ENCODE measurements around the gene HNF4A. TPM values are rescaled to one million over a fixed set of nuclear protein-coding genes. Genes with fewer than 3 reads are reported as not detected.

HNF4A gene
- total and polyA plus RNA-seq, 2 donors (not counting 3 experiments of a cell fraction or from before 2014, with no cell fraction given) = not detected

- H3K4me1 ChIP-seq (ENCODE audit: control insufficient read depth, extremely low read depth, insufficient read depth, low read length) = no peaks in the 10 kb centered on the region
- H3K79me2 ChIP-seq (ENCODE audit: control insufficient read depth, insufficient read depth, low read length) = no peaks in the 10 kb centered on the region
- H3K36me3 ChIP-seq (ENCODE audit: control insufficient read depth in 2 of 2, extremely low read depth in 1 of 2, insufficient read depth in 2 of 2, low read length in 2 of 2) = no peaks in the 10 kb centered on the region
- FAIRE-seq (no peak), DNase-seq (ENCODE audit: low read depth, low spot score) (no peak)
- H3K4me3 ChIP-seq (replicated peaks in 1 of 3; ENCODE audit: insufficient read depth in 1 of 3, low read depth in 1 of 3, low read length in 3 of 3) = no peak overlapping the region
- no peak overlapping the region for H3K4me2 ChIP-seq (ENCODE audit: insufficient read depth, low read length)
- H3K9me3 ChIP-seq (replicated peaks; ENCODE audit: control insufficient read depth, insufficient read depth, low read length) = no peaks in the 10 kb centered on the region
- H3K9me1 ChIP-seq (replicated peaks; ENCODE audit: control insufficient read depth, extremely low read depth, insufficient read depth, low read length) = no peaks in the 10 kb centered on the region
- CTCF ChIA-PET = interaction anchor here (1.4 to 2.7 kb wide), 2 partner anchors 15 to 21 kb away, joined by 3 to 10 read pairs; no protein-coding TSS in a partner anchor
- TF ChIP-seq GATA2 (IDR thresholded peaks at IDR 0.05; ENCODE audit: insufficient read depth, insufficient read length, low read depth, low read length) = no peak
- no peak for TF ChIP-seq MYC (IDR thresholded peaks at IDR 0.05; ENCODE audit: low read depth, low read length)
- no peak for TF ChIP-seq FOS (IDR thresholded peaks at IDR 0.05; ENCODE audit: borderline replicate concordance, insufficient read depth, low read length)
- H3K27ac ChIP-seq (ENCODE audit: insufficient read depth, low read depth, low read length) = no peak overlapping the region
- intact Hi-C loops (cut with micrococcal nuclease) (no loop called here), dilution Hi-C loops (cut with MboI; ENCODE audit: extremely low pct_ligation_motif_present, low sequenced_read_pairs) (no loop called here)
- POLR2A ChIA-PET = no interaction called here
- BruUV-seq (replicated peaks) = no TSS peak
- no peak overlapping the region for H3K9ac ChIP-seq (replicated peaks; ENCODE audit: extremely low read depth, insufficient read depth, low read length)
- no peaks in the 10 kb centered on the region for H3K27me3 ChIP-seq (ENCODE audit: control insufficient read depth in 2 of 2, insufficient read depth in 2 of 2, low read length in 2 of 2)
- no peak overlapping the region for H2AFZ ChIP-seq (ENCODE audit: low read depth, low read length)
- no peaks in the 10 kb centered on the region for H4K20me1 ChIP-seq (replicated peaks; ENCODE audit: control insufficient read depth, extremely low read depth, insufficient read depth, low read length)
Measured at GRCh38 chr20:44405785-44406571, 50.5 kb downstream of the HNF4A start.

- Histone ChIP-seq H3K4me1 (ENCODE audit: control insufficient read depth, extremely low read depth, insufficient read depth, low read length) (no peaks in the 10 kb centered on the region), H3K79me2 (ENCODE audit: control insufficient read depth, insufficient read depth, low read length) (no peaks in the 10 kb centered on the region), H4K20me1 (replicated peaks; ENCODE audit: control insufficient read depth, extremely low read depth, insufficient read depth, low read length) (no peaks in the 10 kb centered on the region), H3K27me3 (ENCODE audit: control insufficient read depth in 2 of 2, insufficient read depth in 2 of 2, low read length in 2 of 2) (no peaks in the 10 kb centered on the region), H2AFZ (ENCODE audit: low read depth, low read length) (no peak overlapping the region), H3K9me3 (replicated peaks; ENCODE audit: control insufficient read depth, insufficient read depth, low read length) (no peaks in the 10 kb centered on the region), H3K9me1 (replicated peaks; ENCODE audit: control insufficient read depth, extremely low read depth, insufficient read depth, low read length) (no peaks in the 10 kb centered on the region), H3K4me3 (replicated peaks in 1 of 3; ENCODE audit: insufficient read depth in 1 of 3, low read depth in 1 of 3, low read length in 3 of 3) (no peak overlapping the region), H3K27ac (ENCODE audit: insufficient read depth, low read depth, low read length) (no peak overlapping the region), H3K36me3 (ENCODE audit: control insufficient read depth in 2 of 2, extremely low read depth in 1 of 2, insufficient read depth in 2 of 2, low read length in 2 of 2) (no peaks in the 10 kb centered on the region), H3K4me2 (ENCODE audit: insufficient read depth, low read length) (no peak overlapping the region), H3K9ac (replicated peaks; ENCODE audit: extremely low read depth, insufficient read depth, low read length) (no peak overlapping the region)
- DNase-seq (ENCODE audit: low read depth, low spot score) (no peak), FAIRE-seq (no peak)
- TF ChIP-seq MAX (IDR thresholded peaks at IDR 0.05; ENCODE audit: insufficient read depth, insufficient read length) (no peak), POLR2A (IDR thresholded peaks at IDR 0.05; ENCODE audit: low read depth, low read length) (no peak), MYC (IDR thresholded peaks at IDR 0.05; ENCODE audit: low read depth, low read length) (no peak), FOS (IDR thresholded peaks at IDR 0.05; ENCODE audit: borderline replicate concordance, insufficient read depth, low read length) (no peak), JUN (IDR thresholded peaks at IDR 0.05; ENCODE audit: borderline replicate concordance, insufficient read depth, insufficient read length, low read depth) (no peak), EZH2 (IDR thresholded peaks at IDR 0.05; ENCODE audit: borderline replicate concordance, low read depth, low read length, severe bottlenecking) (no peak), GATA2 (IDR thresholded peaks at IDR 0.05; ENCODE audit: insufficient read depth, insufficient read length, low read depth, low read length) (no peak), CTCF (IDR thresholded peaks at IDR 0.05; ENCODE audit: extremely low read depth in 1 of 2, insufficient read depth in 1 of 2, low read depth in 1 of 2, low read length in 2 of 2) (no peak), POLR2AphosphoS5 (IDR thresholded peaks at IDR 0.05; ENCODE audit: insufficient read depth, low read depth, low read length) (no peak)
- CTCF ChIA-PET = interaction anchor here (1.4 to 2.7 kb wide), 2 partner anchors 16 to 22 kb away, joined by 3 to 10 read pairs; no protein-coding TSS in a partner anchor
- intact Hi-C loops (cut with micrococcal nuclease) (no loop called here), dilution Hi-C loops (cut with MboI; ENCODE audit: extremely low pct_ligation_motif_present, low sequenced_read_pairs) (no loop called here)
- POLR2A ChIA-PET = no interaction called here
- BruUV-seq (replicated peaks) = no TSS peak
Measured at GRCh38 chr20:44406572-44407137, 51.2 kb downstream of the HNF4A start.
